AG09319 (cell line): ENCODE measurements around the gene FAHD2B.
"Not testable (repeated sequence)": the region's sequence is repeated elsewhere in the genome, so short reads cannot be mapped to it uniquely, and the experiment has no call there.

ENCODE experiments used
- DNase-seq: peaks from one replicate; pipeline ENCODE4 v3.0.0-alpha.2; 2010; ENCODE audit warnings: low read depth; ENCODE audit errors: extremely low read depth
- TF ChIP-seq, protein P1 (sequence below): IDR thresholded peaks from 2 replicates; pipeline ENCODE4 v1.5.1; 2011; ENCODE audit warnings: low read depth, mild to moderate bottlenecking, inconsistent platforms, low read length, moderate library complexity

FAHD2B gene, protein sequence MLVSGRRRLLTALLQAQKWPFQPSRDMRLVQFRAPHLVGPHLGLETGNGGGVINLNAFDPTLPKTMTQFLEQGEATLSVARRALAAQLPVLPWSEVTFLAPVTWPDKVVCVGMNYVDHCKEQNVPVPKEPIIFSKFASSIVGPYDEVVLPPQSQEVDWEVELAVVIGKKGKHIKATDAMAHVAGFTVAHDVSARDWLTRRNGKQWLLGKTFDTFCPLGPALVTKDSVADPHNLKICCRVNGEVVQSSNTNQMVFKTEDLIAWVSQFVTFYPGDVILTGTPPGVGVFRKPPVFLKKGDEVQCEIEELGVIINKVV

DNA sequence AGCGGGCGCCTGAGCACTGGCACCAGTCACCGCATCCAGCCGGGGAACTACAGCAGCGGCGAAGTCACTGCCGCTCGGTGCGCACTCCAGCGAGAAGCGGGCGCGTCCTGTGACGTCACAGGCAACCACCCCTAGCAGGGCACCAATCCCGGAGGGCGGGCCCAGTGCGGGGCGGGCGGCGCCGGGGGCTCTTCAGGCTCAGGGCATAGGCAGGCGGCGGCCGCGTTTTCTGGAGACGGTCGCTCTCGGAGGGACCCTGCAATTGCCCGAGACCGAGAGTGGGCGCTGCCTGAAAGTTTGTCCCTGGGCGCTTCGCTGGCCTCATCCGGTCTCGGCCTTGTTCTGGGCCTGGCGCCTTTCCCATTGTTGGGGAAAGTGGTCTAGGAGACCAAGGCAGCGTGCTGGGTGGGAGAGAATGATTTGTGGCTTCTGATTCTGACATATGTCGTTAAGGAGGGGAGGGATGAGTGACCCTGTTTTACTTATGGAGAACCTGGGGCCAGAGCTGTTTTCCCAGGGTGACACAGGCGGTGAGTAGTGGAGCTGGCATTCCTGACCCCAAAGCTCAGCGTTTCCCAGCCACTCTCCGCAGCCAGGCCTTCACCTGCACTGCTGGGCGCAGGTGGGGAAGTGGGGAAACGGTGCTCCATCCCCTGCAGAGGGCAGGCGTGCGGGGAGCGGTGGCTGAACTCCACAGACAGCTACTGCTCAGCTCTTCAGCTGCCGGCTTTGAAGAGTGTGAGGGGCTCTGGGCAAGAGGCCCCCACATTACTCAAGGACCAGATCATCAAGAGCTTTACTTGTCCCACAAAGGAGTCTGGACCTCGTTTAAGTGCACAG is at the start of gene FAHD2B:
Gene FAHD2B, minus strand, starts transcription at position 111 of the 840 bp plus-strand sequence. CDS start 3,176 bp downstream, outside the sequence.
- DNase-seq = not testable (repeated sequence)

DNA sequence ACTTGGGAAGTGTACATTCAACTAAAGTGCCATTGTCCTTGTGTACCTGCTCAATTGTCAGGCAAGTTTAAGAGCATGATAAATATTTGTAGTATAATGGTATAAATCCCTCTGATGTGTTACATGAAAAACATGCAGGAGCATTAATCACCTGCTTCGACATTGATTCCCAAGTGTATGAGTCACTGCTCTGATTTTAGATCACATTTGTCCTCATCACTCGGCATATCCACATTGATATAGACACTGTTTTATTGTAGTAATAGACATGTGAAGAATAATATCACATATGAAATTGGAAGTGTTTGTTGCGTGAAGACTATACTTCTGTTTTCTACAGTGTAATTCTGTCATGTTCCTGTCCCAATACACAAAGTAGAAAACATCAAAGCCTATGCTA is 49.3 kb upstream of the FAHD2B start:
- DNase-seq = not testable (repeated sequence)

DNA sequence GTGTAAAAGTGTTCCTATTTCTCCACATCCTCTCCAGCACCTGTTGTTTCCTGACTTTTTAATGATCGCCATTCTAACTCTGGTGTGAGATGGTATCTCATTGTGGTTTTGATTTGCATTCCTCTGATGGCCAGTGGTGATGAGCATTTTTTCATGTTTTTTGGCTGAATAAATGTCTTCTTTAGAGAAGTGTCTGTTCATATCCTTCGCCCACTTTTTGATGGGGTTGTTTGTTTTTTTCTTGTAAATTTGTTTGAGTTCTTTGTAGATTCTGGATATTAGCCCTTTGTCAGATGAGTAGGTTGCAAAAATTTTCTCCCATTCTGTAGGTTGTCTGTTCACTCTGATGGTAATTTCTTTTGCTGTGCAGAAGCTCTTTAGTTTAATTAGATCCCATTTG is 34.4 kb upstream of the FAHD2B start:
- not testable (repeated sequence) for DNase-seq

DNA sequence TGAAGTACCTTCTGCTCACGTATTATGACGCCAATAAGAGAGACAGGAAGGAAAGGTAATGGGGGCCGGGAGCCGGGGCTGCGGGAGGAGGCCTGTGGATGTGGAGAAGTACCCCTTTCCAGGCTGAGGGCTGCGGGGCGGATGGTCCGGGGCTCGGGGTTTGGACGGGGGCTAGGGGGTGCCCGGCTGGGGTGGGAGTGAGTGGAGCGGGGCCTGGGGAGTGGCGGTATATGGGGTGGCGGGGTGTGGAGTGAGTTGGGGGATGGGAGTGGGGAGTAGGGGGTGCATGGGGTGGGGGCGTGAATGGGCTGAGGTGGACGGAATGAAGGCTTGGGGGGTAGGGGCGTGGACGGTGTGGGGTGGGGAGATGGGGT is 19.2 kb upstream of the FAHD2B start:
- DNase-seq = not testable (repeated sequence)

DNA sequence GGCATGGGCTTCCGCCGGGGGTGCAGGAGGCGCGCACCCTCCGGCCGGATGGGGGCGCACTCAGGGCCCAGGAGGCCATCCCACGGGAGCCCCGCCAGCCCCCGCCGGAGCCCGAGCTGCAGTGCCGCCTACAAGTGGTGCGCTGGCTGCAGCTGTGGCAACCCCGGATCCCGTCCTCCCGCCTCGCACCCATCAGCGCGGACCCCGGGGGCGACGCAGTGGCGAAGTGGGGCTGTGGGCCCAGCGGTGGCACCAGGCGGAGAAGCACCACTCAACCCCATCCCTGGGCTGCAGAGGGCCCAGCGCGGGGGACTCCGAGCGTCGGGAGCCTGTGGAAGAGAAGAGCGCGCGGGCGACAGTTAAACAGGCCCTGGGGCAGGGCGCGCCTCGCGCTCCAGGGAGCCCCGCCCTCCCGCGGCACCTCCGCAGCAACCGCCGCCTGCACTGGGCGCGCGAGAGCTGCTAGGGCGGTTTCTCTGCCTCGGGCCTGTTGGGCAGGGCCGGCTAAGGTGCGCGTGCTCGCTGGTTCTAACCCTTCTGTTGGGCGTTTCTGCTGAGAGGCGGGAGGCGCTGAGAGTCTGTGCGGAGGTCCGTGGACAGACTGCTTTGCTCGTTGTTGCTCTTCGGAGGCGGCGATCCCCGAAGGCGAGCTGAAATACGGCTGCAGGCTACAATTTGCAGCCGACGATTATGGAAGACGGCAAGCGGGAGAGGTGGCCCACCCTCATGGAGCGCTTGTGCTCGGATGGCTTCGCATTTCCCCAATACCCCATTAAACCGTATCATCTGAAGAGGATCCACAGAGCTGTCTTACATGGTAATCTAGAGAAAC is 18.6 kb upstream of the FAHD2B start, which contains the start of gene ANKRD36:
Gene ANKRD36, plus strand, starts transcription at position 104 of the 832 bp plus-strand sequence. Its CDS starts 587 bp downstream, at position 691.
- DNase-seq = peak; percentile 48

DNA sequence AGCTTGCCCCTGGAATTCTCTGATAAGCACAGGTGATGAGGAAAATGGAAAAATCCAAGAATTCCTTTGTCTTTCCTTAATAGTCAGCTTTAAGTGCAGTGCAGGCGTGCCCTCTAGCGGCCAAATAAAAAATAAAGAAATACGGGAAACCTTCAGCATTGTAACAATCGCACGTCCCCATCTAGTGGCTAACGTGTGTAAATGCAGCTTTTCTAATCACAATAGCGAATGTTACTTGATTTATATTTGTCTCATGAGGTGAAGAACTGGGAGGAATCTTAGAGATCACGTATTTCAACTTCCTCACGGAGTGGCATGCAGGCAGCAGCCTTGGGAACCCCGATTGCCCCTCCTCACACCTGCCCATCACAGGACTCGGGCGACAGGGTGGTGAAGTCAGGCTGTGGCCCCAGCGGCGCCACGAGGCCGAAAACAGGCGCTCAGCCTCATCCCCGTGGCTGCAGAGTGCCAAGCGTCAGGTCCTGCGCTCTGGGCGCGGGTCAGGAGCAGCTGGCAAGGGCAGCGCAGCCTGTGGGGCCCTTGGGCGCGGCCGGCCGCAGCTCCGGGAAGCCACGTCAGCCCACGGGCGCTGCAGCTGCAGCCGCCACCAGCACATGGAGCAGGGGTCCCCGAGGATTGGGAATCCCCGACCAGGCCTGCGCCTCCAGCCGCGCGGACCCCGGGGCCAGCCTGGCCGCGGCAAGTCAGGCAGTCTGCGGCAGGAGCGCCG is 17.8 kb upstream of the FAHD2B start:
- DNase-seq = not testable (repeated sequence)
- TF ChIP-seq, protein P1, sequence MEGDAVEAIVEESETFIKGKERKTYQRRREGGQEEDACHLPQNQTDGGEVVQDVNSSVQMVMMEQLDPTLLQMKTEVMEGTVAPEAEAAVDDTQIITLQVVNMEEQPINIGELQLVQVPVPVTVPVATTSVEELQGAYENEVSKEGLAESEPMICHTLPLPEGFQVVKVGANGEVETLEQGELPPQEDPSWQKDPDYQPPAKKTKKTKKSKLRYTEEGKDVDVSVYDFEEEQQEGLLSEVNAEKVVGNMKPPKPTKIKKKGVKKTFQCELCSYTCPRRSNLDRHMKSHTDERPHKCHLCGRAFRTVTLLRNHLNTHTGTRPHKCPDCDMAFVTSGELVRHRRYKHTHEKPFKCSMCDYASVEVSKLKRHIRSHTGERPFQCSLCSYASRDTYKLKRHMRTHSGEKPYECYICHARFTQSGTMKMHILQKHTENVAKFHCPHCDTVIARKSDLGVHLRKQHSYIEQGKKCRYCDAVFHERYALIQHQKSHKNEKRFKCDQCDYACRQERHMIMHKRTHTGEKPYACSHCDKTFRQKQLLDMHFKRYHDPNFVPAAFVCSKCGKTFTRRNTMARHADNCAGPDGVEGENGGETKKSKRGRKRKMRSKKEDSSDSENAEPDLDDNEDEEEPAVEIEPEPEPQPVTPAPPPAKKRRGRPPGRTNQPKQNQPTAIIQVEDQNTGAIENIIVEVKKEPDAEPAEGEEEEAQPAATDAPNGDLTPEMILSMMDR = peak; percentile 56

More for the DNA sequence above, 18.6 kb upstream of the FAHD2B start, which contains the start of gene ANKRD36:
- TF ChIP-seq, protein P1 = peak; percentile 34

DNA sequence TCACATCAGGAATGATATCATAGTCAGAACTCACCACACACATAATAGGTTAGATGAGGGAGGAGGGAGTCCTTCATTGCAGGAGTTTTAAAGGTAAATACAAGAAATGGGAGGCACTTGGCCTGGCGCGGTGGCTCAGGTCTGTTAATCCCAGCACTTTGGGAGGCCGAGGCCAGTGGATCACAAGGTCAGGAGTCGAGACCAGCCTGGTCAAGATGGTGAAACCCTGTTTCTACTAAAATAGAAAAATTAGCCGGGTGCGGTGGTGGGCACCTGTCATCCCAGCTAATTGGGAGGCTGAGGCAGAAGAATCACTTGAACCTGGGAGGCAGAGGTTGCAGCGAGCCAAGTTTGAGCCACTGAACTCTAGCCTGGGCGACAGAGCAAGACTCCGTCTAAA is 16.6 kb upstream of the FAHD2B start:
- DNase-seq = not testable (repeated sequence)

DNA sequence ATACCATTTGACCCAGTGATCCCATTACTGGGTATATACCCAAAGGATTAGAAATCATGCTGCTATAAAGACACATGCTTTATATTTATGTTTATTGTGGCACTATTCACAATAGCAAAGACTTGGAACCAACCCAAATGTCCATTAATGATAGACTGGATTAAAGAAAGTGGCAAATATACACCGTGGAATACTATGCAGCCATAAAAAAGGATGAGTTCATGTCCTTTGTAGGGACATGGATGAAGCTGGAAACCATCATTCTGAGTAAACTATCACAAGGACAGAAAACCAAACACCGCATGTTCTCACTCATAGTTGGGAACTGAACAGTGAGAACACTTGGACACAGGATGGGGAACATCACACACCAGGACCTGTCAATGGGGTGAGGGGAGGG is 12.2 kb upstream of the FAHD2B start:
- DNase-seq = not testable (repeated sequence)

DNA sequence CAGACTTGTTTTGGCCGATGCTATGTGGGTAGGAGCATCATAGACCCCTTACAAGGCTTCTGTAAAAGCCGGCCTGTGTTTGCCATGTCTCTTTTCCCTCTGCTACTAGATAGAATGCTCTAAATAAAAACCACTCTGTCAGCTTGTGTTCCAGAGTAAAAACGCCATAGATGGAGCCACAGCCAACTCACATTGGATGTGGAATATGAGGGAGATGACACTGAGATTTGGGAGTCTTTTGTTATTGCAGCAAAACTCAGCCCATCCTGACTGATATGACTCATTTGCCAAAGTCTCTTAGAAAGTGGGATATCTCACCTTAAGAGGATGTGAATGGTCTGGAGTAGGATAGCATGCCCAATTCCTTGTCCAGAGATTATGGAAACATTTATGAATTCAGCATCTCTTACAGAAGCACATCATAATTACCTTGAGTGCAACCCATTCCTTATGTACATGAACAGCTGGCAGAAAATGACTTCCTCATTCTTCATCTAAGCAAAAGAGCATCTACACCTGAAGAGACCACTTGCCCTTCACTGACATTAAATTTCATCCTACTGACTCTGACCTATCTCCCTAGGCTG is 4.2 kb upstream of the FAHD2B start:
- DNase-seq = not testable (repeated sequence)

DNA sequence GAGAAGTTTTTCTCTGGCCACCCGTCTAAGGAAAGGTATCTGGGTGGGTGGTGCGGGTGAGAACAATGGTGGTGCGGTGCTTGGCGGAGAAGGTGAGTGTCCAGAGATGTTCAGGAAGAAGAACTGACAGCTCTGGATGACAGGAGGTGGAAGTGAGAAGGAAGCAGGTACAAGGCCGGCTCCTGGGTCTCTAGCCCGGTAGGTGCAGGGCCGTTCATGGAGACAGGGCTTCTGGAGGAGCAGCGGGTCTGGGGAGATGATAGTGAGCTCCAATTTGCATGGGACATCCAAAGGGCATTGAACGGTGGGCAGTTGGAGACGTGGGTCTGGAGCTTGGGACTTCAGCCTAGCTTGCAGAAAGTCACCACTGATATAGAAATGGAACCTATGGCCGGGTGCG is 979 bp upstream of the FAHD2B start:
- DNase-seq = no peak
- TF ChIP-seq, protein P1 = no peak

DNA sequence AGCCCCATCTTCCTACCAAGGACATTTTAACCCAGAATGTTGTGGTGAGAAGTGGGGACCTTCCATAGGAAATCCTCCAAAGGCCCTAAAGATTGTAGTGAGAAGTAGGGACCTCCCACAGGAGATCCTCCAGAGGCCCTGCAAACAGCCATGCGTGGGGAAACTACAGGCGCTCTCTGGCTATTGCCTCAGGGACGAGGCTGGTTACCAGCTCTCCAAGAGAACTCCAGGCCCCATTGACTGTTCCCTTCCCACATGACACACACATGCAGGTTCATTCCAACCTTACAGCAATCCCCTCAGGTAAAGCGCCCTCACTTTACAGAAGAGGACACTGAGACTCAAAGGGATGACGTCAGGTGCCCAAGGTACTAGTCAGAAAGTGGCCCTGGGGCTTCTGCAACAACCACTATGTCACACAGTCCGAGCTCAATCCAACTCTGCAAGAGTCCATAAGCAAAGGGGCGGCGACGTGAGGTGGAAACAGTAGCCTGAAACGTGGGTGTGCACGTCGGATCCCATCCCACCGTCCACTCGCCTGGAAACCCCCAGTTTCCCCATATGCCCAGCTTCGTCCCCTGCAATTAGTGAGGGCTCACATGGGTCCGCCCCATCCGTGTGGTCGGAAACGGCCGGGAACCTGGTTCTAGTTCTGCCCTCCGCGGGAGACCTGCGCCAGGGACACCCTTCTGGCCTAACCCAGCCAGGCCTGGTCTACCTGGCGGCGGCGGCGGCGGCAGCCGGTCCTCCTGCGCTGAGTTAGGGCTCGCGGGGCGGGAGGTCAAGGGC is 505 bp downstream of the FAHD2B start:
- DNase-seq = not testable (repeated sequence)

DNA sequence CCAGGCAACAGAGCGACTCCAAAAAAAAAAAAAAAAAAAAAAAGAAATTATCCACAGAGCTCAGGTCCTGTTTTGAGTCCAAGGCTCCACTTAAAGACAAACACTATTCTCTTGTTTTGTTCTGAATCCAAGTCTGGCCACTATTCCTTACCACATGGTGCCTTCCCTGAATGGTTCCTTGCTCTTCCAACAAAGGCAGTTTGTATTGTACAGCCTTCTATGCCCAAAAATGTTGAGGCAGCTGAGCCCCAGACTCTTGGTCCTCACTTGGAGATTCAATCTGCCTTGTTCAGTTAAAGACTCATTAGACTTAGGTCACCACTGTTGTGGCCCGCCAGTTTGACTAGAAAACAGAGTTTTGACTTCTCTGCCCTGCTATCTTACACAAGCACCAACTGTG is 1.7 kb downstream of the FAHD2B start:
- DNase-seq = not testable (repeated sequence)

DNA sequence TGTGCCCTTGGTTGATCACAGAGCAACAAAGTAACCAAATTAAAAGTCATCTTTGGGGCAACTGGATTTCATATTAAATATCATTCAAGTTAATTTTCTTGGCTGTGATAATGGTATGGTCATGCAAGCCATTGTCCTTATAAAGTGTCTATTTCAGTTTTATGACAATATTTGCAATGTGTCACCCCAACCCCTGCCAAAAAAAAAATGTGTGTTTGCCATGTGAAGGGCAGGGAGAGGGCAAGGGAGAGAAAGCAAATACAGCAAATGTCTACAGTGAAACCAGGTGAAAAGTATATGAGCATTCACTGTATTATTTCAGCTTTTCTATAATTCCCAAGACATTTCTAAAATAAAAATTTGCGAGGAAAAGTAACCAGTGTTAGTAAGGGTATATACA is 6.0 kb downstream of the FAHD2B start:
- DNase-seq = not testable (repeated sequence)

DNA sequence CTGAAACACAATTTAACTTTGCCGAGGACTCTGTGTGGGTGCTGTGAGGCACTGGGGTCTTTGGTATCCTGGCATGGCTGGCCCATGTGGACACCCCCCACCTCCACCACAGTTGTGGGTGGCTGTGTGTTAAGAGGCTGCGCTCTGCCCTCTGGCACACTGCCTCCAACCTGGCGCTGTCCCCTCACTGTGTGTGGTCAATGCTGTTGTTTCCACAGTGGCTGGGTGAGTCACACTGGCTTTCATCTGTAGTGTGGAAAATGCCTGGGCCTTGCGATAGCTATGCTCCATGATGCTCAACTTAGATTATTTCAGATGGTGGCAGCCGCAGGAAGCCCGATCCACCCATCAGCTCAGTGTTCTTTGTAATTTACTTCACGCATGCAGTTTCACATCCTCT is 9.6 kb downstream of the FAHD2B start:
- not testable (repeated sequence) for DNase-seq
